ENCODE measurements around the gene PLP2. TPM values are rescaled to one million over a fixed set of nuclear protein-coding genes. Genes with fewer than 3 reads are reported as not detected.
"Not testable (repeated sequence)": the region's sequence is repeated elsewhere in the genome, so short reads cannot be mapped to it uniquely, and the experiment has no call there.

PLP2 gene
- polyA plus RNA-seq, 3 donors, result 27.6 to 36.7 (median 30.6) TPM

- peak in 8 of 11 donors; percentile 50 to 85 (median 74) for DNase-seq (ENCODE audit: extremely low read depth in 1 of 11, low read depth in 9 of 11, low spot score in 4 of 11)
These were observed 15.5 kb upstream of the PLP2 start for GRCh38 chrX:49155900-49156837.

DNA sequence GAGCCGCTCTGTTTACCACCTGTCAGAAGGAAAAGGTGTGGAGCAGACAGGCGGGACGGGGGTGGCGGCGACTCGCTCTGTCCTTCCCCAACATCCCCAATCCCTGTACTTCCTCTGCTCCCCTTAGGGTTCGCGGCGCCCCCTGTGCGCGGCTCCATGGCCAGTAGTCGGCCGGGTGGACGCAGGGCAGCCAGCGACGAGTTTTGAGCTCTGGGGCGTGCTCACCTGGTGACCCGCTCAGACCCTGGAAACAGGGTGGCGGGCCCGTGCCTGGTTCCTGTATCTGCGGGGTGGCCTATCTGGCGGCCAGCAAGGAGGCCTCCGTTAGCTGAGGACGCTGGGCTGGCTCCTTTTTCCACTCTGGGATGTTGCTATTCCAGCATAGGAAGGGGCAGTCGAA is 14.5 kb upstream of the PLP2 start:
- DNase-seq (ENCODE audit: extremely low read depth in 1 of 11, low read depth in 9 of 11, low spot score in 4 of 11), result no peak

DNA sequence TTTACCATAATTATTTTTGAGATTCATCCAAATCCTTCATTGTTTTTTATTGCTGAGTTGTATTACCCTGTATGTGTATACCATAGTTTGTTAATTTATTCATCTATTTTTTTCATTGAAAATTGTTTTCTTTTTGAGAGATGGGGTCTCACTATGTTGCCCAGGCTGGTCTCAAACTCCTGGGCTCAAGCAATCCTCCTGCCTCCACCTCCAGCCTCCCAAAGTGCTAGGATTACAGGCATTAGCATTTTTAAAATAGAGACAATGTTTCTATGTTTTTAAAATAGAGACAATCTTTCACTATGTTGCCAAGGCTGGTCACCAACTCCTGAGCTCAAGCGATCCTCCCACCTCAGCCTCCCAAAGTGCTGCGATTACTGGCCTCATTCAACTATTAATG is 10.8 kb upstream of the PLP2 start:
- no peak for DNase-seq (ENCODE audit: extremely low read depth in 1 of 11, low read depth in 9 of 11, low spot score in 4 of 11)

GRCh38 chrX:49161632-49162031 is 10.1 kb upstream of the PLP2 start:
- DNase-seq (ENCODE audit: extremely low read depth in 1 of 11, low read depth in 9 of 11, low spot score in 4 of 11), result no peak

DNA sequence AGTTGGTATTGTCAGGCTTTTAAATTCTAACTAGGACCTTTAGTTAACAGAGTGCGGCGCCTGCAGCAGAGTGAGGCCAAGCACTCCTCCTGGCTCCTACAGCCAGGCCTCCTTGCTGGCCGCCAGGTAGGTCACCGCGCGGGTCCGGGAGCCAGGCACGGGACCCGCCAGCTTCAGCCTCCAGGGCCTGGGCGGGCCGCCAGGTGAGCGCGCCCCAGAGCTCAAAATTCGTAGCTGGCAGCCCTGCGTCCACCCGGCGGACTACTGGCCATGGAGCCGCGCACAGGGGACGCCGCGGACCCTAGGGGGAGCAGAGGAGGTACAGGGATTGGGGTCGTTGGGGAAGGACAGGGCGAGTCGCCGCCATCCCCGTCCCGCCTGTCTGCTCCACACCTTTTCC is 9.1 kb upstream of the PLP2 start, which contains the start of gene MAGIX:
Gene MAGIX (plus strand): TSS at position 139 of the 400 bp plus-strand sequence. CDS start 132 bp downstream, at position 271.
- DNase-seq (ENCODE audit: extremely low read depth in 1 of 11, low read depth in 9 of 11, low spot score in 4 of 11), result no peak

- peak in 5 of 11 donors; percentile 61 to 75 (median 70) for DNase-seq (ENCODE audit: extremely low read depth in 1 of 11, low read depth in 9 of 11, low spot score in 4 of 11)
These were observed 7.9 kb upstream of the PLP2 start for GRCh38 chrX:49163555-49164419.

DNA sequence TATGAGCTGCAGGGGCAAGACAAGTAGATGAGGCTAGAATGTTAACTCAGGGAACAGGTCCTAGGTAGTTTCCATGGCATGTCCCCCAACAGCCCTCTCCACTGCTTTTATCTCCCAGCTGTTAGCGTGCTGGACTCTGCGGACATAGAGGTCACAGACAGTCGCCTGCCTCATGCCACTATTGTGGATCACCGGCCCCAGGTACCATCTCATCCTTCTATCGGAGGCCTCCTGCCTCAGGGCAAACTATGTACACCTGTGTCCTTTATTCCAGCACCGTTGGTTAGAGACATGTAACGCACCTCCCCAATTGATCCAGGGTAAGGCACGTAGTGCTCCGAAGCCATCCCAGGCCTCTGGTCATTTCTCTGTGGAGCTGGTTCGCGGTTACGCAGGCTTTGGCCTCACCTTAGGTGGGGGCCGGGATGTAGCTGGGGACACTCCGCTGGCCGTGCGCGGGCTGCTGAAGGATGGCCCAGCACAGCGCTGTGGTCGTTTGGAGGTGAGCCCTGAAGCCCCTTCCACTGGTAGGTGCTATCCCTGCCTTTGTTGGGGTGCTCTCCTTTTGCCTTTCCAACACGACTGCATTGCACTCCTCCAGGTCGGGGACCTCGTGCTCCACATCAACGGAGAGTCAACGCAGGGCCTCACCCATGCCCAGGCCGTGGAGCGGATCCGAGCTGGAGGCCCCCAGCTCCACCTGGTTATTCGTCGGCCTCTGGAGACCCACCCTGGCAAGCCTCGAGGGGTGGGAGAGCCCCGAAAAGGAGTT is 6.9 kb upstream of the PLP2 start:
- no peak for DNase-seq (ENCODE audit: extremely low read depth in 1 of 11, low read depth in 9 of 11, low spot score in 4 of 11)

GRCh38 chrX:49165901-49166881 is 5.5 kb upstream of the PLP2 start:
- DNase-seq (ENCODE audit: extremely low read depth in 1 of 11, low read depth in 9 of 11, low spot score in 4 of 11), result peak in 7 of 11 donors; percentile 70 to 85 (median 73)

DNA sequence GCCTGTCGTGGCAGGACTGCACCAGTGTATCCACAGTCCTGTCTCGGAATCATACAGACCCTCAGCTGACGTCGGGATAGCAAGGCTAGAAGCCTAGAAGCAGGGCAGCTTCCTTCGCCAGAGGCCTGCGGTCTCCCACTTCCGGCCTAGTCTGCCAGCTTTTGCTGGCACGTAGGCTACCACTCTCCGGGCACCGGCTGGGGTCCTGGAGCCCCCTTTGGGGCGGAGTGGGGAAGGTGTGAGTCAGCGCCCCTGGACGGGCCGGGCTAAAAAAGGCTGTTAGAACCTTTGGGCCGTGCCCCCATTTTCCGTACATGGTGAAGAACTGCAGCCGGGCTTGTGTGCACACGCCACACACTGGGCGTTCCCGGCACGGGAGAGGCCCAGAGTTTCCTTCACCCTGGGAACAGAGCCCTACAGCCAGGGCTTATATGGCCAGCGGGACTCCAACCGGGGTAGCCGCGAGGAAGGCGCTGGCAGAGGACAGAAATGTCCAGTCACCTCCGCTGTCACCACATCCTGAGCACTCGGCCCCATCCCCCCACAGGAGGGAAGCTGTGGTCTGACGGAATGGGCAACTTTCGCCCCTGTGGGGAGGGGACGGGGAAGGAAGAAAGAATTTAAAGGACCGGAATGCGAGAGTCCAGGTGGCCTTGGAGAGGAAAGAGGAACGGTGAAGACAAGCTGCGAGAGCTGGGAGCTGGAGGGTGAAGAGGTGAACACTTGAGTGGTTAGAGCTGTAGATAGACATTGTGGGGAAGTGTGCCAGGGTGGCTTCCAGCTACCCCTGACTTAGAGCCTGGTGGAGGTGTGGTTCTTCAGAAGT is 4.6 kb upstream of the PLP2 start:
- DNase-seq (ENCODE audit: extremely low read depth in 1 of 11, low read depth in 9 of 11, low spot score in 4 of 11), result no peak

- no peak for DNase-seq (ENCODE audit: extremely low read depth in 1 of 11, low read depth in 9 of 11, low spot score in 4 of 11)
These were observed 4.0 kb upstream of the PLP2 start for GRCh38 chrX:49167740-49168108.

- DNase-seq (ENCODE audit: extremely low read depth in 1 of 11, low read depth in 9 of 11, low spot score in 4 of 11), result no peak
These were observed 632 bp downstream of the PLP2 start for GRCh38 chrX:49172280-49172780.

DNA sequence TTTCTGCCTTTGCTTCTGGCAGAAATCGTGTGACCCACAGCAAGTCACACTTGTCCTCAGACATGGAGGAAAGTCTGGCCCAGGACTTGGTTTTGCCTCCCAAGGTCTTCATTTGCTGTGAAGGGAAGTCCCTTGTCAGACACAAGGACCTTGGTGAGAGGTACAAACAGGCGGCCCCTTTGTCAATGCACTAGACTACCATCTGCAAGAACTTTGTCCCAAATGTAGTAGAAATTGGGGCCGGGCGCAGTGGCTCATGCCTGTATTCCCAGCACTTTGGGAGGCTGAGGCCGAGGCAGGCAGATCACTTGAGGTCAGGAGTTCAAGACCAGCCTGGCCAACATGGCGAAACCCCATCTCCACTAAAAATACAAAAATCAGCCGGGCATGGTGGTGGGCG is 1.8 kb downstream of the PLP2 start:
- DNase-seq (ENCODE audit: extremely low read depth in 1 of 11, low read depth in 9 of 11, low spot score in 4 of 11), result not testable (repeated sequence)

DNA sequence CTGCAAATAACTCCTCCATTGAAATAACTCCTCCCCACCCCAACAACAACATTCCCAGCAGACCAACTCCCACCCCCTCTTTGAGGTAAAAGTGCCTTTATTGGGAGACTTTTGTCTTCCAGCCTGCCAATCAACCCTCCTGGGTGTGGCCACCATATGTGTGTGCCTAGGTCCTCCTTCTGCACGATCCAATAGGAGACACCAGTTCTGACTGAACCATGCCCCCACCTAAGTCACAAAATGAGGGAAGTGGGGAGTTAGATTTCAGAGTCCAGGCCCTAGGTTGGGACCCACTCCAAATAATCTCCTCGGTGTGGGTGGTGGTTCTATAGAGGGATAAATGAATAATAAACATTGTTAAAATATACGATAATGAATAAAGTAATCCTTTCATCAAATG is 3.0 kb downstream of the PLP2 start:
- DNase-seq (ENCODE audit: extremely low read depth in 1 of 11, low read depth in 9 of 11, low spot score in 4 of 11), result no peak

DNA sequence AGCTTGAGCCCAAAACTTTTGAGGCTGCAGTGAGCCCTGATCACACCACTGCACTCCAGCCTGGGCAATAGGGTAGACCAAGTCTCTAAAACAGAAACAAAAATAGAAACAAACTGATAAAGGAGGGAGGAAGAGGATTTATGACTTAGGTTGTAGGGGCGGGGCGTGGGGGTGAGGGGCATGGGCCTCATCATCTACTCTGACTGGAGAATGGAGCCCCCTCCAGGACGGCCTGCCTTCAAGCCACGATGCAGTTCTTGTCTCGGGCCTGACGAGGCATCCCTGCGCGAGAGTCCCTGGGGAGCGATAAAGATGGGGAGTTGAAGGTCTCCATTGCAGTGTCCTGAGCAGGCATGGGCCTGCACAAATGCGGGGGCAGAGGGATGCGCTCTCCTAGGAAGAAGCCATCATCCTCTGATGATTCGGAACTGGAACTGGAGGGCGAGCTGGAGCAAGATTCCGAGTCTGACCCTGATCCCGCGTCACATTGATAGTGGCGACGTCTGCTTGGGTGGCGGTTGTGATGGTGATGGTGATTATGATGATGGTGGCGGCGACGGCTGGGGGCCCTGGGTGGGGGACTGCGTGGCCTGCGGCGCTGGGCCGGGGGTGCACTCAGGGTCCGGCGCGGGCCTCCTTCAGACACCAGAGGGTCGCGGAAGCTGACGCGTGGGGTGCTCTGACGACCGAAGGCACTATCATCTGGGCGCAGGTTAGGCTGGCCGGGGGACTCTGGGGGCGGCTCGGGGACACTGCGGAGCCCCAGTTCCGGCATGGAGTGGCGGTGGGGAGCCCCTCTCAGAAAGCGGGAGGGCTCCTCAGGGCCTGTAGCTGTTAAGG is 4.0 kb downstream of the PLP2 start:
- no peak for DNase-seq (ENCODE audit: extremely low read depth in 1 of 11, low read depth in 9 of 11, low spot score in 4 of 11)

DNA sequence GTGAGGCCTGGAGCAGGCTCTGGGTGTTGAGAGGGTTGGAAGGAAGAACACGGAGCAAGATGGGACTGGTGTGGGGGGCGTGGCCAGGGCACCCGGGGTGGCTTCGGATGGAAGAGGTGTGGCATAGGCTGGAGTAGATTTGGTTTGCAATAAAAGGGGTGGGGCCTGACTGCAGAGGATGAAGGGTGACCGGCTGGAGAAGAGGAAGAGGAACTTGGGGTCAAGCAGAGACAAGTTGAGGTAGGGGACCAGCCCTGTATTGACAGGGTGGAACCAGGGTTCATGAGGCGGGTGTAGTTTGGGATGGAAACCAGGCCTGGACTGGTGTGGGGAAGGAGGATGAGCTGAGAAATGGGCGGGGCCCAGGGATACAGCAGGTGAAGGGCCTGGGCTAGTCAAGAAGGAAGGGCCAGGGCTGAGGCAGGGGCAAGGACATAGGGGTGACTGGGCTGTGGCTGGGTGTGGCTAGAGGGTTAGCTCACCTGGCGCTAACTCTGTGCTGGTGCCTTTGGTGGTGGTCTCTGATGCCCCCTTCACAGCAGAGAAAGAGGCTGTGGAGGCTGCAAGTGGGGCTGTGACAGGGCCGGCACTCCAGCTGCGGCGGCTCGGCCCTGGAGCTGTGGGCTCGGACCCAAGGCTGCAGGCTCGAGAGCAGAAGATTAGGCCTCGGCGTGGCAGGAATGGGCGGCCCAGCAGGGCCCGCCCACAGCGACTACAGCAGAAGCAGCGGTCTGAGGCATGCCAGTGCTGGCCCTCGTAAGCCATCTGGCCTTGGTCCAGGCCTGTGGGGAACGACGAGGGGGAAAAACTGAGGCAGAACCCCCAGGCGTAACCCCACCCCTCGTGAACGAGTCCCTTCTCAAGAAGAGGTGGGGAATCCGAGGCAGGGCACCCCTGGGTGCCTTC is 5.0 kb downstream of the PLP2 start:
- no peak for DNase-seq (ENCODE audit: extremely low read depth in 1 of 11, low read depth in 9 of 11, low spot score in 4 of 11)
